Bronchial epithelial cell (primary cell): ENCODE measurements around the gene FBXW4. TPM values are rescaled to one million over a fixed set of nuclear protein-coding genes. Genes with fewer than 3 reads are reported as not detected.

Experiments used
- DNase-seq: peaks from one replicate; pipeline ENCODE4 v3.0.0-alpha.2; 2010; ENCODE audit warnings: low read depth
- FAIRE-seq: peaks from 2 replicates; lab custom pipeline; 2011; peaks lifted over from hg19 to GRCh38; lab: Jason Lieb, UNC
- H3K27me3 ChIP-seq: 2 replicates; pipeline ENCODE4 v1.5.1; 2011; ENCODE audit warnings: low read length; ENCODE audit not compliant: control insufficient read depth, insufficient read depth
- H3K36me3 ChIP-seq: 2 replicates; pipeline ENCODE4 v1.5.1; 2011; ENCODE audit warnings: low read length; ENCODE audit not compliant: control insufficient read depth, insufficient read depth
- H3K4me3 ChIP-seq: 2 replicates; pipeline ENCODE4 v1.5.1; 2011; ENCODE audit warnings: mild to moderate bottlenecking, low read depth, low read length, control low read depth
- CTCF ChIP-seq: IDR thresholded peaks from 2 replicates; pipeline ENCODE4 v1.5.1; 2011; ENCODE audit warnings: mild to moderate bottlenecking, moderate library complexity, low read length, control low read depth, inconsistent platforms; ENCODE audit not compliant: insufficient read depth, severe bottlenecking
- total RNA-seq: library from RNA; depleted of rRNA; stranded (reverse); fragments of >200 nt; gene quantifications from 2 replicates; pipeline ENCODE4 v1.2.1, GENCODE V29; 2014

Gene FBXW4
- total RNA-seq, 1 donor from 2014 or later: 49.5 TPM

DNA sequence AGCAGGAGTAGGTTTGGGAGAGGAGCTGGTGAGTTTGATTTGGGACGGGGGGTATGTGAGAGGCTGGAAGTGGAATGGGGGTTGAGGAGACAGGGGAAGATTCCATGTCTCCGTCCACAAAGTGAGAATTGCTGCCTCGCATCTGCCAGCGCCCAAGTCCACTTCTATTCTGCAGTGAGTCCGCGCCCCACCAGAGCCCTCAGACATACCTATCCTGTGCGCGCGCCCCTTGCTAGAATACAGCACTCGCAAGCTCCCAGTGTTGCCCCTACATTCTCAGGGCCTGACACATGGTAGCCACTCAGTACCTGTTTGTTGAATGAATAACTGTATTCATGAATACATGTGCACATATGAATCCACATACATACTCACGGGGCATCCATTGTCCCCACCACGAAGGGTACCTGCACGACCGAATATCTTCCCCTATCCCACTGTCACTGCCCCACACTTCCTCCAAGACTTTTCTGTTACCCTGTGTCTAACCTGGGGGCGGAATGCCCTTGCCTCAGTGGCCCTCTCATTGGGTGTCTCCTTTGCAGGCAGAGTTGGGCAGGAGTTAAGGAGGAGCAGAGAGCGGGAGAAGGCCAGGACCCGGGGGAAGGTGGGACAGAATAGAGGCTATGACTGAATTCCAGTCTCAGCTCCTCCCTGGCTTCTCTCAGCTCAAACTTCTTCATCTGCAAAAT lies 126.8 kb downstream of the FBXW4 start:
- DNase-seq: no peak
- Histone ChIP-seq H3K4me3 (no peak overlapping the region), H3K36me3 (no peaks in the 10 kb centered on the region), H3K27me3 (peaks cover 20% of the 10 kb centered on the region)
- FAIRE-seq: peak; percentile 13
- TF ChIP-seq CTCF: no peak

GRCh38 chr10:101567165-101568006 lies 127.6 kb downstream of the FBXW4 start:
- peaks cover 23% of the 10 kb centered on the region for H3K27me3 ChIP-seq
- no peaks in the 10 kb centered on the region for H3K36me3 ChIP-seq
- DNase-seq: peak; percentile 29
- no peak for FAIRE-seq
- H3K4me3 ChIP-seq: no peak overlapping the region
- TF ChIP-seq CTCF: no peak

- Histone ChIP-seq H3K27me3 (peaks cover 23% of the 10 kb centered on the region), H3K4me3 (no peak overlapping the region), H3K36me3 (no peaks in the 10 kb centered on the region)
- TF ChIP-seq CTCF: no peak
- DNase-seq (no peak), FAIRE-seq (peak; percentile 86)
These were observed 128.4 kb downstream of the FBXW4 start for GRCh38 chr10:101566333-101567164.

DNA sequence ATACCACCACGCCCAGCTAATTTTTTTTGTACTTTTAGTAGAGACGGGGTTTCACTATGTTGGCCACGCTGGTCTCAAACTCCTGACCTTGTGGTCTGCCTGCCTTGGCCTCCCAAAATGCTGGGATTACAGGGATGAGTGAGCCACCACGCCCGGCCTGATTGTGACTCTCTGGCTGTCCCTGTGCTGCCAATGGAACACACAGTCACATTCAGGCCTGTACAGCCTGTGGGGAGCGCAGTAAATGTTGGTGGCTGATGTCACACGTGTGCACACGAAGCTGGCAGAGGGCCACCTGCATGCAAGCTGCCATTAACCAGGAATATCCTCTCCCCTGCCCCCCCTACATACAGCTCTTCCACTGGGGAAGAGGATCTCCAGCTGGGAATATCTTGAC lies 129.0 kb downstream of the FBXW4 start:
- TF ChIP-seq CTCF: no peak
- no peak for FAIRE-seq
- Histone ChIP-seq H3K36me3 (no peaks in the 10 kb centered on the region), H3K27me3 (peaks cover 23% of the 10 kb centered on the region), H3K4me3 (no peak overlapping the region)
- no peak for DNase-seq

GRCh38 chr10:101565370-101565900 lies 129.5 kb downstream of the FBXW4 start:
- H3K4me3 ChIP-seq: no peak overlapping the region
- DNase-seq (no peak), FAIRE-seq (no peak)
- peaks cover 23% of the 10 kb centered on the region for H3K27me3 ChIP-seq
- TF ChIP-seq CTCF: no peak
- H3K36me3 ChIP-seq: no peaks in the 10 kb centered on the region
